GM18867 (cell line): Measurements from ENCODE around the gene TACC2.

ENCODE experiments used
- ATAC-seq: cut with Tn5 transposase; IDR thresholded peaks from one replicate; pipeline ENCODE4 v1.9.1; 2021; ENCODE audit warnings: mild to moderate bottlenecking, moderate library complexity; ENCODE audit not compliant: unreplicated experiment

The TACC2 gene

DNA sequence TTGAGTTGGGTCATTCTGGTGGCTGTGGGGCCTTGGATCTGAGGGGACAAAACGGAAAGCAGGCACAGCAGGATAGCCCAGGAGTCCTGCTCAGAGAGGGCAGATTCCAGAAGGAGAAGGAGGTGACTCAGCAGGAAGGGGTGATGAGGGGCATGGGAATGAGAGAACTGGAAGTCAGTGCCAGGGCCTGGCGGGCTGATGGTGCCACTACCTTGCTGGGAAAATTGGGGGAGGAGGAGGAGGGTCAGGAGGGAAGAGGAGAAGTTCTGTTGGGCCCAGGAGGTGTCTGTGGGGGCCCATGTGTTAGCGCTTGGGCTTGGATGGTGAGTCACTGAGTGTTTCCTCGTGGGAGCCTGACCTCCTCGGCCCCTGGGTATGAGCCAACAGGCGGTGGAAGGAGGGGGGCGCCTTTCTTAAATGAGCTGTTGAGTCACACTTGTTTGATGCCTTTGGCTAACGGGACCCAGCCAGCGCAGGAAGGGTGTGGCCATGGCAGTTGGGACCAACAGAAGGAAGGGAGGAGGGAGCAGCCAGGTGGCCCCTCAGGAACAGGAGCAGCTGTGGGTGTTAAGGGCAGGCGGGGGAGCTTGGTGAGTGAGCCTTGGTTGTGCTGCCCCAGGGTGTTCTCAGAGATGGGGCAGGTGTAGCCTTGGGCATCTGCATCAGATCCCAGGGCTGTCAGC is 152.1 kb downstream of the TACC2 start:
- no peak for ATAC-seq

DNA sequence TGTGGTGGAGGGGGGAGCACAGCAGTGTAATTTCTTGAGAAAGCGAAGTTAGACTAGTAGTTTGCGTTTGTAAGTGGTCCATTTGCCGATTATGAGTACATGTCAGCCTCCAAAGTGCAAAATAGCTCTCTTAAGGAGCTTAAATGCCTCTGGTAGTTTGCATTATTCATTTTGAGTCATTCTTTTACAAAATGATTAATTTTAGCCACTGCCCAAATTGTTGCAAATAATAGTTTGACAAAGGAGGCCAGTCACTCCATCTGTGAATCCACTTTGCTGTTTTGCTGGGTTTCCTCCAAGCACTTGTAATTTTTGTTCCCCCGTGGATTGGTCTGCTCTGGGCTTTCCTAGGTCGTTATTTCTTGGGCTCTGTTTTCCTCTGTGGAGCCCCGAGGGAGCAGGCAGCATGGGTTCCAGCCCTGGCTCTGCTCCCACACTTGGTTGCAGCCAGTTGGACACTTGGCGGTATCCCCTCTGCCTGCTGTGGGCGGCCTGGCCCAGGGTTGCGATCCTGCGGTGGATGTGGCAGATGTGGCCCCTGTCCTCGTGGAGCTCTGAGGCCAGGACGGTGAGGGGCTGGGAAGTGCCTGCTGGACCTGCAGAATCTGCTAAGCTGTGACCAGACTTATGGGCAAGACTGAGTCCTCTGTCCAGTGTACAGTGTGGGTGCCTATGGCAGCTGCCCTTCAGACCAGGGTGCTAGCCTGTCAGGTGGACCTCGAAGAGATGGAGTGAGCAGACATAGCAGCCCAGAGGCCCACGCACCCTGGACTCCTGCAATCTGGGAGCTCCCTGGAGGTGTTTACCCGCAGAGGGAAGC is 153.1 kb downstream of the TACC2 start:
- ATAC-seq = no peak

DNA sequence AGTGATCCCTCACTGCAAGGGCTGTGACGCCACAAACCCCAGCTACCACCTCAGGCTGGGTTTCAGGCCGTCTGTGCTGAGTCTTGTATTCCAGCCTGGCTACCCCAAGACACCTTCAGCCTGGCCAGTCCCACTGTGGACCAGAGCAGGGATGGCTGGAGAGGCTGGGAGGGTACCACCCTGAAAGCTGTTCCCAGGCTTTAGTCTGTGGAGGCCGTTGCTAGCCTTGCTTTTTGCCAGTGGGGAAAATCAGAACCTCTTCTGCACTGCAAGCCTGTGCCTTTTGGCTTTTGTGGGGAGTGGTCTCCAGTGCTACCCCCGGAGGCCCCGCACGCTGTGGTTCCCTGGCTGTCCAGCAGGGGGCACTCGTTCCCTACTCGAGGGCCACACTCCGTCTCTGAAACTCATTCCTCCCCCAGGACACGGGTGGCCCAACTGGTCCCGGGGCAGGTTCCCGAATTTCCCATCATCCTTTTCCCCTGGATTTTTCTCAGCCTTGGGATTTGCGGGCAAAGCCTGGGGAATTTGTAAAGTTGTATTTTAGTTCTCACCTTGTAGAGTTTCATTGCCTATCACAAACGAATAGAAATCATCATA is 153.8 kb downstream of the TACC2 start:
- no peak for ATAC-seq

DNA sequence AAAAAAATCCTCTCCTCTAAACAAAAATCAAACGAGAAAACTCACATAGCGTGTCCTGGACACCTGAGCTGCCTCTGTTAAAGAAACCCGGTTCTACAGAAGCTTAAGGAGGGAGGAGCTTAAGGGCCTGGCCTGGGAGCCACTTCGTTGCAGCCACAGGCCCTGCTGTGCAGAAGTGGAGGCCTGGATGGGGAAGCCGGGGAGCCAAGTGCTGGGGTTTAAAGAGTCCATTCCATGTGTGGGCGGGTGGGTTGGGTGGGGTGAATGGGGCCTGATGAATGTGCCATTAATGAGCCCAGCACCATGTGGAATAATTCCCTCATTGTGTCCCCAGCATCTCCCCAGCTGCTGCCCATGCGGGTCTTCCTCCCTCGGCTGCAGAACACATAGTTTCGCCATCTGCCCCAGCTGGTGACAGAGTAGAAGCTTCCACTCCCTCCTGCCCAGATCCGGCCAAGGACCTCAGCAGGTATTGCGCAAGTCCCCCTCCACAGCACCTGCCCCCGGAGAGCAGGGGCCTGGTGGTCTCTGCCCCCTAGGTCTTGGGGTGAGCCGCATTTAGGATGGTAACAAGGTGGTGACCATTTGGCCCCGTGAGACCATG is 154.4 kb downstream of the TACC2 start:
- no peak for ATAC-seq

DNA sequence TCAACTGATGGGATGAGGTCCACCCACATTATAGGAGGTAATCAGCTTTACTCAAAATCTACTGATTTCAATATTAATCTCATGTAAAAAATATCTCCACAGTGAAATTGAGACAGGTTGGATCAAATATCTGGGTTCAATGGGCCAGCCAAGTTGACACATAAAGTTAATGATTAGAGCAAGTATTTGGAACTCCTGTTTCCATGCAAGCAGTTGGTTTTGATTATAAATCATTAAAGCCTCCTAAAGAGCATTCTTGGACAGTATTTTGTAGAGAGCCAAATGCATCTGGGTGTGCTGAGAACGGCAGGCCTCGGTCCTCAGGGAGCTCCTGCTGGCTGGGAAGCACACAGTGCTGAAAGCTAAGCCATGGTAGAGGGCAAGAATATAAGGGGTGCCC is 155.2 kb downstream of the TACC2 start:
- ATAC-seq = no peak

DNA sequence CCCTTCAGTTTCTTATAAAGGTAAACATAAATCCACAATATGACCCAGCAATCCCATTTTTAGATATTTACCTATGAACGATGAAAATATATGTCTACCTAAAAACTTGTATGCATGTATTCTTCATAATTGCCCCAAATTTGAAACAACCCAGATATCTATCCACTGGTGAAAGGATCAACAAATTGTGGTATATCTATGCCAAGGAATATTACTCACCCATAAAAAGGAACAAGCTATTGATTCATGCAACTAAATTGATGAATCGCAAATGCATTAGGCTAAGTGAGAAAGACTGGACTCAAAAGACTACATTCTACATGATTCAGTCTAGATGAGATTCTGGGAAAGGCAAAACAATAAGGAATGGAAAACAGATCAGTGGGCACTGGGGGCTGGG is 156.2 kb downstream of the TACC2 start:
- no peak for ATAC-seq

DNA sequence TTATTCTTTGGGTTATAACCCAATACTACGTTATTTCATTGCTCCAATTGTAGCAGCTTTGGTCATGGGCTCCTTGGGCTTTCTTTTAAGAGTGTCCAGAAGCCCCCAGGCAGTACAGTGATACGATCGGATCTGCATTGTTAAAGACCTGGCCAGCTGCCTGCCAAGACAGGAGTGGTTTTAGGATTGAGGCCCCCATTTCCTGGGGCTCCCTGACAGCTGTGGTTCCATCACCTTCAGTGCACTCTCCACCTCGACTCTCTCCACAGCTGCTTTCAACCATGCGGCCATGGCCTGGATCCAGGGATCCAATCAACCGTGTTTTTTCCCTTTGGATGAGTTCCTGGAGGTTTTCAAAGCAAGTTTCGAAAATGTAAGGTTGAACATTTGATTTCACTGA is 158.7 kb downstream of the TACC2 start:
- no peak for ATAC-seq

DNA sequence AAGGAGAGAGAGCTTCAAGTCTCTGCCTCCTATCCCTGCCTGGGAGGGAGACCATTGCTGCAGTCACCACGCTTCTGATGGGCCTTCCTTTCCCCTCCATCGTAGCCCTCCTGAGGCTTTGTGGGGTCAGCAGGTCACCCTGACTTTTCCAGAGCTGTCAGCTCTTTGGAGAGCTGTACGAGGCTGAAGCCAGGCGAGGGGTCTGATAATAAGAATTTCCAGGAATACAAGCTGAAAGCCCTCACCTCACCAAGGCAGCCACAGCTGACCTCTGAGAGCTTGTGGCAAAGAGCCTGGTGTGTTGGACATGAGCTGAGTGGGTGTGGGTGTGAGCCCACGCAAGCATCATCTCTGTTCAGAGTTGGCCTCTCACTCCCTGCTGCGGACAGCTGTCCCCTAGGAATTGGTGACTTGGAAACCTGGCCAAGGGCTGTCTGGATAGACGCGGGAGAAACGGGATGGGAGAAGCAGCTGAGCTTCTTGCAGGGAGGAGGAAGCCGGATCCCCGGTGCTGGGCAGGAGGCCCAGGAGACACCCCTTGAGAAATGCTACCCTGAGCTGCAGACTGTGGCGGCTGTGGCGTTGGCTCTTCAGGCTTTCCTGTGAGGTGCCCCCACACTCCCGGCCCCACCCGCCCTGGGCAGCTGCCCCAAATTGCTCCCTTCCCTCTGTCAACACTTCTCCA is 160.1 kb downstream of the TACC2 start:
- ATAC-seq = no peak

DNA sequence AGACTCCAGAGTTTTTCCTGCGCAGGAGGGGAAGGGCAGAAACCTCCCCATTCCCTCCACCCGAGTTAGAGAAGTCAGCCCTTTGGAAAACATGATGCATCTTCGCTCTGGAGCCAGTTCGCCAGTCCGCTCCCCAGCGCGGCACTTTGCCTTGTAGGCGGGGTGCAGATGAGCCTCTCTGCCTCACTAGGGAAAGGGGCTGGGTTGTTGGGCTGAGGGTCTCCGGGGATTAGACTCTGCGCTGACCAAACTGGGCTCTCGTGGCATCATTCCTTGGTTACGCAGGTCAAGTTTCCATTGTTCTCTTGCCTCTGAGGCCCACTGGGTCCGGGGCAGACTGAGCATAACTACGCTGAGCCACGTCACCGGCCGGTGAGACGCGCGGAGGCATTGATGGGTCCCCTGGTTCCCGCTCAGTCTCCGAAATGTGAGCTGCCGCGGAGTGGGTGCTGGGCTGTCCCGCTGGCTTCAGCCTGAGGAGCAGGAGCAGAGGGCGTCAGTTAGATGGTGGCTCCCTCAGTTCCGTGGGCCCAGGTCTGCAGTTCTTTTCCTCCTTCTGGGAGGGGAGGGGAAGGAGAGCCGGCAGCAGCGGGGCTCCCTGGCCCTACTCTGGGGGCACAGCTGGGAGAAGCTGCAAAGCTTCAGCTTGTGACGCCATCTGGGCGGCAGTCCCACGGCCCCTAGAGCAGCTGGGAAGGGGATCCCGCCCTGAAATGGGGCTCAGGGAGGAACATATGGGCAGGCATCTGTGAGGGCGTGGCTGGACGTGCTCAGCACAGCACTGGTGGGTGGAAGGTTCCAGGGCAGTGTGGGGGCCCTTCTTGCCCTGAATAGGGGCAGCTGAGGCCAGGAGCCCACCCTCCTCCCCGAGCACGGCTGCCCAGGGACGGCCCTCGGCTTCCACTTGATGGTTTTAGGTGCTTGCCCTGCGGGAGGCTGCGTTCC is 160.9 kb downstream of the TACC2 start:
- ATAC-seq = no peak

DNA sequence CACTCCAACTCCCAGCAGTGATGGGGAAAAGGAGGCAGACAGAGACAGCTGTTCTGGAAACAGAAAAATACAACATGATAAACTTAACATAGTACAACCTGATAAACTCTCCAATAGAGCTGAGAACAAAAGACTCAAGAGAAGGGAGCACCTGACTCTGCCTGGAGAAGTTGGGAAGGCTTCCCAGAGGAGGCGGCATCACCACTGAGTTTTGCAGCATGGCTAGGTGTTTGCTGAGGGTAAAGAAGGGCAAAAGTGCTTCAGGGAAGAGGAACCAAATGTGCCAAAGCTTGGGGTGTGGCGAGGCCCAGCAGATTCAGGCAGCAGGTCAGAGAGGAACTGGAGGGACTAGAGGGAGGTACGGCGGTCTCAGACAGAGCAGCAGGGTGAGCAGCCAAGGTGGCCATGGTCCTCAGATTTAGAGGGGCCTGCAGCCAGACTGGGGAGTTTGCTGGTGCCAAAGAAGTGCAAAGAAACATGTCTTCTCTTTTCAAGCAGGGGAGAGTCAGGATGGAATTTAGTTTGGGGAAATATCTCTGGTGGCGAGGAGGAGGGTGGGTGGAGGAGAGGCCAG is 162.2 kb downstream of the TACC2 start:
- no peak for ATAC-seq

DNA sequence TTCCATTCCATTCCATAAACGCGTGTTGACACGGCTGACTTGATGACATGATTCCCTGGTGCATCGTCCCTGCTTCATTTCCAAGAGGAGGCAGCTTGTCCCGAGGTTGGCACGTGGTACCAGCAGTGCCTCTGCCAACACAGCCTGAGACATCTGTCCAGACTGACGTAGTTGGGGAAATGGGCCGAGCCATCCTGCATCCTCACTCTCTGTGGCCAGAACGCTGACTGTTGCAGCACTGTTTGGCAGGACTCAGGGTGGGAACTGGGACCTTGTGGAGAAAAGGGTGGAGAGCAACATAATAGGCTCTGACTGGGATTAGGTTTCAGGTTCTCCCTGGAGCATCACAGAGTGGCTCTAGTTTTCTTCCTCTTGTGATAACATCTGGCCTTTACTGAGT is 163.6 kb downstream of the TACC2 start:
- no peak for ATAC-seq

DNA sequence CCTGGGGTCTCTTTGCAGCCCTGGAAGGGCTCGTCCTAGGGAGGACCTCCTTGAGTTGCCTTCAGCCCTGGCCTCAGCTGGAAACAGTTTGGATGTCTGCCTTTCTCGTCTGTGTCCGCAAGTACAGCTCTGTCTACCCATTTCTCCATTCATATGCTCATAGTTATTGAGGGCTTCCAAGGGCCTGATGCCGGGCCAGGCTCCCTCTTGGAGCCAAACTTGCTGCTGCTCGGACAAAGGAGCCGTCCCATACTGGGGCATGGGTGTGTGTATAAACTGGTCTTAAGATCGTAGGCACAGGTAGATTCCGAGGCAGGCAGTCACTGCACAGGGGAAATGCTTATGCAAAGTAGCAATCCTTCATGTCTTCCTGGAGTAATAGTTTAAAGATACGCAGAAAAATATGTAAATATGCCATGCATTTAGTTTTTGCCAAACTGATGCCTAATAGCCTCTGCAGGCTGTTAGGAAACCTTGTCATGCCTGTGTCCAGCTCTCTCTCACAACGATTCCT is 165.1 kb downstream of the TACC2 start:
- no peak for ATAC-seq

DNA sequence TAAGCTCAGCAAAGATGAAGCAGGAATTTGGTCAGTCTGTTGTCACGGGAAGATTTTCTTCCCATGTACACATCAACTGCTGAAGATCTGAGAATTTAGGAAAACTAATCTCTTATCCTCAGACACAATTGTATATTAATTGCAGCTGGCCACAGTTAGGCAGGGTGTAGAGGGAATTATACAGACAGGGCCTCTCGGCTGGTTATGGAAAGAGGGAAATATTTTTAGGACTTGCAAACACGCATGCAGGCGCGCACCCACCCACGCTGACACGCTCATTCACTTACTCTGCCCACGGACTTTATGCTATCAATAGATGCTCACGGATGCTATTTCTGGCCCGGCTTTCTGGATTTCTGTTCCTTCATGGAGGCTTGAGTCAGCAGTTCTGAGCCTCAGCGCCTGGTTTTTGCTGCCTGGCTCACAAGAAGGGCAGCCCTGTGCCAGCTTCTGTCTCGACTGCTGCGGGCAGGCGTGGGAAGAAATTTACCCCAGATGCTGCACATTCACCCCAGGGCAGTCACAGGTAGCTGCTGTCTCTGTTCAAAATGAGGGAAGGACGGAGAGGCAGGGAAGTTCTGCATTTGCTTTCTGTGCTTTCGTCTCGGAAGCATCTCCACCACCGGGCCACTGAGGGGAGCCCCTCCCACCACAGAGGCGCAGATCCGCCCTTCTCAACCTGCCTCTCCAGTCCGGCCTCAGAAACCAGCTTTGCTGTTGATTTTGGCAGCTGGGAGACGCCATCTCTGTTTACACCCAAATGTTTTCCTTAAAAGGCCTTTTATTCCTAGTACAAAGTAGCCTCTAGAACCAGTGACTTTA is 165.8 kb downstream of the TACC2 start:
- no peak for ATAC-seq

DNA sequence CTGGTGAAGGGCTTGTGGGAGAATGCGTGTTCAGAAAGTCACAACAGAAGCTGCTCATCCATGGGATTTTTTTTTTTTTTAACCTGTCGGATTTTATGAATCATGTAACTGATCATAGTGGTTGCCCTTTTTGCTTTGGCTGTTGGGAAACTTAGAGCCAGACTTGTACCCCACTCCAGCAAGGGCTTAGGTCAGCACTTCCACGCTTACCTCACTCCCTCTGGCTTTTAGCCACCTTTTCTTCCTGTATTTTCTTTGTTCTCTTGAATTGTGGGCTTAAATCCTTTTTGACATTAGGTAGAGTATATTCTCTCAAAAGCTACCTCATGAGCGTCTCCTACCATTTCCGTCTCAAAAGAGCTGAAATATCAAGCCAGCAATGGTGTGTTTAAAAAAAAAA is 168.5 kb downstream of the TACC2 start:
- no peak for ATAC-seq

DNA sequence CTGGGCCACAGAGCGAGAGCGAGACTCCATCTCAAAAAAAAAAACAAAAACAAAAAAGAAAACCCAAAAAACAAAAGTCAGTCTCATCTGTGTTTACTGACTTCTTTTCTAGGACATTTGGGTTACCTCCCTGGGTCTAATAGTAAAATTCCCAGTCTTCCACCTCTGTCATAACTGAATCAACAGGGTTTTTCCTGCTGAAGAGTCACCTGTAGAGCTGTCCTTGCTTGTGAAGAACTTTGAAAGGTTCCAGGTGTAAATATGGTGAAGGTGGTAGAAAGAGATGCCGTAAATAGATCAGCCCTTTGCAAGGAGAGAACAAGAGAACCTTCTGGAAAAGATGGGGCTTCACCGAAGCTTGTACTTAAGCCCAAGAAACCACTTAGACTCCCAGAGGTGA is 169.4 kb downstream of the TACC2 start:
- ATAC-seq = no peak

DNA sequence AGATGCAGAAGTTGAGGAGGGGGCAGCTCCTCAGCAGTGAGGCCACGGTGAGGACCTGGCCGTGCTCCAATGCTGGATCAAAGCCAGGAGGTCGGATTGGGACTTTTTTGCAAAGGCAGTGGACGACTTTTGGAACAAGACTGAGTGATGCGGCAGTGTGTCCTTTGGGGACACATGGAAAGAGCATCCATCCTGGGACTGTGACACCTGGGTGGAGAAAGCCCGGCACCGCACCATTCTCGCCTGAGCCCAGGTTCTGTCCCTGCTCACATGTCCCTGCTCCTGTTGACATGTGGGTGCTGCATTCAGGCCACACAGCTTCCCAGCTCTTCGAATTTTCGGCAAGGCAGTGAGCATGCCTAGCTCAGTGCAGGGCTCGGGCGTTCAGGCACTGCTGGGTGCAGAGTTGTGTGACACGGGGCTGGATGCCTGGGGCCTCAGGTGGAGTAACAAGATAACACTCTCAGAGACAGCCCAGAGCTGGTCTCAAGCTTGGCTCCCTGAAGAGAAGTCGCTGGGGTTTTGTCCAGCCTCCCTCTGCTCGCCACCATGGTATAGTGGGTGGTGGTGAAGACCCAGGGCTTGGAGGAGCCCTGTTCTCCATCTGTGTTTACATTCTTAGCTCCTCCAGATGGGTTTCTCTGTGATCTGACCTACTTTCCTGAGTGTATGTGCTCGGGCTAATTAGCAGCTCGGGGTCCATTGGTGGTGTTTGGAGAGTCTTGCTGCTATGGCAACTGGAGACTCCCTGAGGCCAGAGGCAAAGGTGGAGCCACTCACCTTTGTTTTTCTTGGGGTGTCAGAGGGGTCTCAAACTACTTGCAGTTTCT is 170.4 kb downstream of the TACC2 start:
- no peak for ATAC-seq

DNA sequence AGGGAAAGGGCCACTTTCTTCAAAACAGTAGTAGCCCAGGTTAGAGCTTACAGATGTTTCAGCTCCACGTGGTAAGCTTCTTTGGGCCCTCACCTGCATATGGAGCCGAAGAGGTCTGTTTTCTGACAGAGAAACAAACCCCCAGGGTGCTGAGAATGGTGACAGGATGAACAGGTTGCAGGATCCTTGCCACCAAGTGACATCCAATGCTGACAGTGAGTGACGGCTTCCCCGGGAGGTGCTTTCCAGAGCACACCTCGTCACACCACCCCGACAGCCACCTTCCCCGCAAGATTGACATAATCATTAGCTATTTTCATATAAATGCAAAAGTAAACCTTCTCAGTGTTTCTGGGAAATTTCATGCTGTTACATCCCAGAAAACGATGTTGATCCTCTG is 172.8 kb downstream of the TACC2 start:
- no peak for ATAC-seq

DNA sequence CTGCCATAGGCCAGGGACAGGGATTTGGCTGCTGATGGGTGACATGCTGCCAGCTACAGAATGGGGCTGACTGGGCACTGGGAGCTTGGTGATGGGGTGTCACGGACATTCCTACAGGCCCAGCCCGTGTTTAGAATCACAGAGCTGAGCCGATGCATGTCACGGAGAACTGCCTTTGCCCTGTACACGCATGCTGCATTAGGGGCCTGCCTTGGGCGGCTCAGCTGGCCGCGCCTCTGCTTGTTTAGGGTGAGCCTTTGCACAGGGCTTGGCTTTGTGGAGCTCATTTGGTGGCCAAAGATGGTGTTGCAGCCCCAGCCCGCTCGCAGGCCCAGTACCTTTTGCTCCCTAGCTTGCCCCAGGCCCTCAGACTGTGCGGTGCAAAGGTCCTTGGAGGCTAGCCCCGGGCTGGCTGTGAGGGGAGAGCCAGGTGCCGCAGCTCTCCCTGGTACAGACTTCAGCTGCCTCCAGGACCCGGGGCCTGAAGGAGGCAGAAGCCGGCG is 173.8 kb downstream of the TACC2 start:
- ATAC-seq = no peak
